Measurements from ENCODE around the gene ACCSL. TPM values are rescaled to one million over a fixed set of nuclear protein-coding genes. Genes with fewer than 3 reads are reported as not detected.

ACCSL gene
- total RNA-seq, 4 donors from 2014 or later: not detected

Other genes starting within 250 kb of the ACCSL start
- 10 to 100 TPM; 26.3 to 39.9 (median 29.6) TPM for gene ALKBH3, start 167.2 kb upstream of the ACCSL start, total RNA-seq
- 100 to 1,000 TPM; 127 to 489 (median 243) TPM for gene C11orf96, start 105.3 kb upstream of the ACCSL start, total RNA-seq
- gene ACCS, start 18.3 kb downstream of the ACCSL start, total RNA-seq: 10 to 100 TPM; 13.8 to 38.0 (median 19.7) TPM
- gene EXT2, start 47.7 kb downstream of the ACCSL start, total RNA-seq: 10 to 100 TPM; 60.5 to 91.0 (median 76.1) TPM